ENCODE data around the gene FBXL7.

DNA sequence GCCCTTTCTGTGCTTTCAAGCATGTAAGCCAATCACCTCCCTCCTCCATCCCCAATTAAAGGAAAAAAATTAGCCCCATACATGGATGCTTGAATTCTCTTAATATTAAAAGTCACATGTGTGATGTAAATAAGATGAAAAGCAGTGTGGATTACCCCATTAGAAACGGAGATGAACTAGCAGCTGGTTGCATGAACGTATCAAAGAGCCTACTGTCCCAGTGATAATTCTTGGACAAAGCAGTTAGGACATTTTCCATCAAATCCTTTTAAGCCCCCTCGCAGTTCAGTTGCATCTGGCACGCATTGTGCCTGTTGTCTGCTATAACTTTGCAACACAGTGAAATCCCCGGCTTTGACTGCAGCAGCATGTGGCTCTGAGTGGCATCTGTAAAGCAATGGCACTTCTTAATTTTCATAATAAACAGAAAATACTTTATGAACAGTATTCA, 285.6 kb downstream of the FBXL7 start:
- TF ChIP-seq CTCF (IDR thresholded peaks at IDR 0.05; ENCODE audit: low read depth, low read length, missing input control) (no peak), YY1 (IDR thresholded peaks at IDR 0.05) (no peak), FOXA1 (IDR thresholded peaks at IDR 0.05) (no peak), TAF1 (conservative IDR thresholded peaks at IDR 0.05) (no peak), JUND (IDR thresholded peaks at IDR 0.05) (no peak), RAD21 (IDR thresholded peaks at IDR 0.05) (no peak), HNF4A (conservative IDR thresholded peaks at IDR 0.05) (no peak), REST (IDR thresholded peaks at IDR 0.05) (no peak), ZBTB33 (IDR thresholded peaks at IDR 0.05) (no peak), SP1 (IDR thresholded peaks at IDR 0.05) (no peak), FOXA2 (IDR thresholded peaks at IDR 0.05) (no peak), ATF3 (IDR thresholded peaks at IDR 0.05) (no peak)
- TF ChIP-seq, protein P1, sequence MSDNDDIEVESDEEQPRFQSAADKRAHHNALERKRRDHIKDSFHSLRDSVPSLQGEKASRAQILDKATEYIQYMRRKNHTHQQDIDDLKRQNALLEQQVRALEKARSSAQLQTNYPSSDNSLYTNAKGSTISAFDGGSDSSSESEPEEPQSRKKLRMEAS (IDR thresholded peaks at IDR 0.05), result no peak

All from liver (tissue), 3 donors.